HepG2 (cell line): ENCODE data around the gene USH2A. TPM values are rescaled to one million over a fixed set of nuclear protein-coding genes. Genes with fewer than 3 reads are reported as not detected.

ENCODE experiments used
- ATAC-seq: fragments of 200-7000 bp; cut with Tn5 transposase; 3 replicates; pipeline ENCODE4 v1.9.1; 2020; ENCODE audit warnings: mild to moderate bottlenecking, moderate library complexity
- BruUV-seq: library from RNA; stranded (reverse); fragments of 400-500 nt; replicated peaks from 2 replicates; lab custom pipeline; 2021; lab: Mats Ljungman, UMichigan
- CTCF ChIA-PET: fragments of 300-600 bp; formaldehyde crosslinking; extraction: SDS; loops from one replicate; lab custom pipeline; 2021; ENCODE audit warnings: low total read pairs, inconsistent platforms, low intra/inter-chr PET ratio; lab: Yijun Ruan, JAX
- POLR2A ChIA-PET: fragments of 350-600 bp; sonication (Branson Sonifier 250); formaldehyde crosslinking; loops from one replicate; lab custom pipeline; 2020; ENCODE audit warnings: antibody characterized with exemption, inconsistent platforms; lab: Yijun Ruan, JAX
- DNase-seq: peaks from one replicate; pipeline ENCODE4 v3.0.0-alpha.2; 2015; ENCODE audit warnings: low spot score
- FAIRE-seq: peaks from 3 replicates; lab custom pipeline; 2011; peaks lifted over from hg19 to GRCh38; lab: Jason Lieb, UNC
- H2AFZ ChIP-seq: one replicate; pipeline ENCODE4 v1.6.1; 2011; ENCODE audit warnings: low read length, inconsistent platforms
- H3K27ac ChIP-seq: fragments of 300-600 bp; 3 replicates; pipeline ENCODE4 v1.8.0; 2011; ENCODE audit warnings: mixed run types, mild to moderate bottlenecking, mixed read lengths, low read length, inconsistent platforms; ENCODE audit not compliant: insufficient read depth; ENCODE audit errors: extremely low read length
- H3K27me3 ChIP-seq, 2 experiments: fragments of 200-600 bp in 1 of 2; 2 replicates in 1 of 2; 3 replicates in 1 of 2; pipeline versions ENCODE4 v1.6.0 to v1.8.0; 2011; ENCODE audit warnings: low read length in 2 of 2, mild to moderate bottlenecking in 2 of 2, moderate library complexity in 2 of 2, inconsistent platforms in 1 of 2; ENCODE audit not compliant: insufficient read depth in 2 of 2, control insufficient read depth in 1 of 2
- H3K36me3 ChIP-seq, 2 experiments: fragments of 200-600 bp in 1 of 2; replicated peaks in 1 of 2; 2 replicates in 1 of 2; 3 replicates in 1 of 2; pipeline versions ENCODE4 v1.5.1 to v1.8.0; 2011; ENCODE audit warnings: low read length in 2 of 2, inconsistent platforms in 1 of 2; ENCODE audit not compliant: insufficient read depth in 2 of 2, control insufficient read depth in 1 of 2
- H3K4me1 ChIP-seq: 2 replicates; pipeline ENCODE4 v1.5.1; 2012; ENCODE audit warnings: low read length, inconsistent platforms; ENCODE audit not compliant: insufficient read depth
- H3K4me2 ChIP-seq: 2 replicates; pipeline ENCODE4 v1.6.0; 2011; ENCODE audit warnings: low read depth, low read length, inconsistent platforms
- H3K4me3 ChIP-seq, 3 experiments: fragments of 200-600 bp in 1 of 3; sonication (generic), shearing (Covaris generic) in 1 of 3; replicated peaks in 1 of 3; 2 replicates each; pipeline ENCODE4 v1.5.1; 2011 to 2016; ENCODE audit warnings: low read length in 3 of 3, inconsistent platforms in 2 of 3, low read depth in 2 of 3, mild to moderate bottlenecking in 2 of 3, control low read depth in 1 of 3, mixed read lengths in 1 of 3; ENCODE audit not compliant: insufficient read depth in 1 of 3
- H3K79me2 ChIP-seq: one replicate; pipeline ENCODE4 v1.6.1; 2011; ENCODE audit warnings: low read length, inconsistent platforms; ENCODE audit not compliant: insufficient read depth
- H3K9ac ChIP-seq: 2 replicates; pipeline ENCODE4 v1.6.0; 2011; ENCODE audit warnings: mild to moderate bottlenecking, low read depth, low read length, inconsistent platforms; ENCODE audit not compliant: insufficient read depth
- H3K9me3 ChIP-seq: 2 replicates; pipeline ENCODE4 v1.5.1; 2012; ENCODE audit warnings: mild to moderate bottlenecking, low read length
- H4K20me1 ChIP-seq: 2 replicates; pipeline ENCODE4 v1.6.0; 2011; ENCODE audit warnings: inconsistent platforms, mild to moderate bottlenecking, low read length, moderate library complexity; ENCODE audit not compliant: insufficient read depth
- ADNP ChIP-seq: sonication (generic); formaldehyde crosslinking; IDR thresholded peaks from 2 replicates; pipeline ENCODE4 v1.4.0; 2020; ENCODE audit warnings: missing genetic modification reagents
- MYNN ChIP-seq: sonication (generic); formaldehyde crosslinking; IDR thresholded peaks from 2 replicates; pipeline ENCODE4 v1.4.0; 2020; ENCODE audit warnings: mild to moderate bottlenecking, low read depth, missing genetic modification reagents
- POLR2A ChIP-seq, 2 experiments: IDR thresholded peaks; 2 replicates each; pipeline ENCODE4 v1.6.1; 2011; ENCODE audit warnings: low read depth in 2 of 2, low read length in 2 of 2, mild to moderate bottlenecking in 1 of 2, moderate library complexity in 1 of 2; ENCODE audit not compliant: insufficient read depth in 1 of 2
- SPEN ChIP-seq: sonication (generic); formaldehyde crosslinking; IDR thresholded peaks from 2 replicates; pipeline ENCODE4 v1.5.1; 2020; ENCODE audit warnings: low read depth, mild to moderate bottlenecking, missing genetic modification reagents
- TAF1 ChIP-seq: sonication (generic); formaldehyde crosslinking; IDR thresholded peaks from 2 replicates; pipeline ENCODE4 v1.4.0; 2020; ENCODE audit warnings: missing genetic modification reagents
- TBX3 ChIP-seq: fragments of 450-650 bp; IDR thresholded peaks from 2 replicates; pipeline ENCODE4 v1.6.1; 2017; ENCODE audit warnings: antibody characterized with exemption, mild to moderate bottlenecking, inconsistent platforms, borderline replicate concordance
- U2AF1 ChIP-seq: fragments of 200-400 bp; formaldehyde crosslinking; optimal IDR thresholded peaks from 2 replicates; pipeline ENCODE3; 2017; ENCODE audit warnings: mild to moderate bottlenecking, low read depth, low read length
- ZNF503 ChIP-seq: sonication (generic); formaldehyde crosslinking; IDR thresholded peaks from 2 replicates; pipeline ENCODE4 v1.4.0; 2020; ENCODE audit warnings: missing genetic modification reagents
- ZNF546 ChIP-seq: sonication (generic); formaldehyde crosslinking; conservative IDR thresholded peaks from 2 replicates; pipeline ENCODE4 v1.8.1; 2023; ENCODE audit warnings: mild to moderate bottlenecking, missing genetic modification reagents
- ZNF558 ChIP-seq: sonication (generic); formaldehyde crosslinking; IDR thresholded peaks from 2 replicates; pipeline ENCODE4 v1.9.0; 2022; ENCODE audit warnings: mild to moderate bottlenecking, missing genetic modification reagents, borderline replicate concordance
- ZNF841 ChIP-seq: sonication (generic); formaldehyde crosslinking; IDR thresholded peaks from 2 replicates; pipeline ENCODE4 v1.8.1; 2023; ENCODE audit warnings: missing genetic modification reagents, borderline replicate concordance
- WGBS: methylation state at CpG from one replicate; pipeline ENCODE4 v1.1.6; 2017; ENCODE audit warnings: low lambda C conversion rate; 5-methylcytosine and 5-hydroxymethylcytosine counted together
- in situ Hi-C: cut with HindIII; loops from 2 replicates; pipeline ENCODE4 v1.10.0; 2017; ENCODE audit warnings: low pct_unique_long_range_greater_than_20kb; ENCODE audit not compliant: extremely low pct_ligation_motif_present
- intact Hi-C: fragments of 100-400 bp; cut with micrococcal nuclease; formaldehyde crosslinking; loops from one replicate; pipeline ENCODE4 v1.10.0; 2022; ENCODE audit not compliant: unreplicated experiment
- polyA plus RNA-seq, 8 experiments: library from polyadenylated mRNA; depleted of rRNA in 3 of 8; stranded (reverse) in 7 of 8; unstranded in 1 of 8; fragments of >200 nt; fragmentation: Illumina TruSeq in 4 of 8; extraction: Trizol in 4 of 8; gene quantifications; 2 replicates each; pipeline versions ENCODE4 v1.2.1 to v1.2.3, GENCODE V29; 2011 to 2016; ENCODE audit warnings: low read depth in 4 of 8, missing spikeins in 1 of 8, mixed read lengths in 1 of 8; ENCODE audit not compliant: insufficient read depth in 1 of 8
- total RNA-seq, 5 experiments: library from RNA; depleted of rRNA; stranded (reverse); fragments of >200 nt; fragmentation: Illumina TruSeq; extraction: Trizol; gene quantifications; 2 replicates each; pipeline ENCODE4 v1.2.3, GENCODE V29; 2016; ENCODE audit warnings: low read depth in 1 of 5
- TF ChIP-seq, protein P1 (sequence below): sonication (generic); formaldehyde crosslinking; IDR thresholded peaks from 2 replicates; pipeline ENCODE4 v1.8.1; 2023; ENCODE audit warnings: missing genetic modification reagents, inconsistent platforms, borderline replicate concordance
- TF ChIP-seq, protein P2 (sequence below): sonication (generic); formaldehyde crosslinking; IDR thresholded peaks from 2 replicates; pipeline ENCODE4 v1.8.1; 2023; ENCODE audit warnings: mild to moderate bottlenecking, moderate library complexity, missing genetic modification reagents
- TF ChIP-seq, protein P3 (sequence below): sonication (generic); formaldehyde crosslinking; IDR thresholded peaks from 2 replicates; pipeline ENCODE4 v1.5.1; 2020; ENCODE audit warnings: missing genetic modification reagents, mild to moderate bottlenecking, borderline replicate concordance

The USH2A gene
- total and polyA plus RNA-seq, 2 of the 13 experiments (the other 11 are each of a cell fraction or from before 2014, with no cell fraction given): 0.02 TPM; not detected in 1

GRCh38 chr1:216186816-216187215 is 236.4 kb downstream of the USH2A start:
- no peaks in the 10 kb centered on the region for H3K4me1 ChIP-seq
- TF ChIP-seq TAF1 (no peak), ZNF841 (CRISPR knock-in tag) (no peak), POLR2A (IDR thresholded peaks at IDR 0.05; ENCODE audit: insufficient read depth in 1 of 2, low read depth in 2 of 2, low read length in 2 of 2) (no peak), U2AF1 (no peak), ZNF546 (CRISPR knock-in tag) (no peak), ZNF503 (CRISPR knock-in tag) (no peak), ZNF558 (CRISPR knock-in tag) (no peak), SPEN (CRISPR knock-in tag) (no peak), MYNN (CRISPR knock-in tag) (no peak), TBX3 (no peak), ADNP (CRISPR knock-in tag) (no peak)
- TF ChIP-seq, protein P1, sequence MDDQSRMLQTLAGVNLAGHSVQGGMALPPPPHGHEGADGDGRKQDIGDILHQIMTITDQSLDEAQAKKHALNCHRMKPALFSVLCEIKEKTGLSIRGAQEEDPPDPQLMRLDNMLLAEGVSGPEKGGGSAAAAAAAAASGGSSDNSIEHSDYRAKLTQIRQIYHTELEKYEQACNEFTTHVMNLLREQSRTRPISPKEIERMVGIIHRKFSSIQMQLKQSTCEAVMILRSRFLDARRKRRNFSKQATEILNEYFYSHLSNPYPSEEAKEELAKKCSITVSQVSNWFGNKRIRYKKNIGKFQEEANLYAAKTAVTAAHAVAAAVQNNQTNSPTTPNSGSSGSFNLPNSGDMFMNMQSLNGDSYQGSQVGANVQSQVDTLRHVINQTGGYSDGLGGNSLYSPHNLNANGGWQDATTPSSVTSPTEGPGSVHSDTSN (CRISPR knock-in tag): no peak
- TF ChIP-seq, protein P2, sequence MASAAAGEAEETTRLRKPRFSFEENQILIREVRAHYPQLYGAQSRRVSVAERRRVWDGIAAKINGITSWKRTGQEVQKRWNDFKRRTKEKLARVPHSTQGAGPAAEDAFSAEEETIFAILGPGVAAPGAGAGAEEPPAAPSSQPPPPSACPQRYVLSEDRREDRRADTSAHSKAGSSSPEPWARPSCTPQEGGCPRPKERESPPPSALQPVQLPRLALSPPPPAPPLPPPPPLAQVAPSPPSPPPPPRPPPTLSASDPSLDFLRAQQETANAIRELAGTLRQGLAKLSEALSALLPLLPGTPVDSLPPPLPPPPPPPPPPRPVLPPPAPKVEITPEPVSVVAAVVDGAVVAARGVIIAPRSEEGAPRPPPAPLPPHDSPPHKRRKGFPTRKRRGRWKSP (CRISPR knock-in tag): no peak
- TF ChIP-seq, protein P3, sequence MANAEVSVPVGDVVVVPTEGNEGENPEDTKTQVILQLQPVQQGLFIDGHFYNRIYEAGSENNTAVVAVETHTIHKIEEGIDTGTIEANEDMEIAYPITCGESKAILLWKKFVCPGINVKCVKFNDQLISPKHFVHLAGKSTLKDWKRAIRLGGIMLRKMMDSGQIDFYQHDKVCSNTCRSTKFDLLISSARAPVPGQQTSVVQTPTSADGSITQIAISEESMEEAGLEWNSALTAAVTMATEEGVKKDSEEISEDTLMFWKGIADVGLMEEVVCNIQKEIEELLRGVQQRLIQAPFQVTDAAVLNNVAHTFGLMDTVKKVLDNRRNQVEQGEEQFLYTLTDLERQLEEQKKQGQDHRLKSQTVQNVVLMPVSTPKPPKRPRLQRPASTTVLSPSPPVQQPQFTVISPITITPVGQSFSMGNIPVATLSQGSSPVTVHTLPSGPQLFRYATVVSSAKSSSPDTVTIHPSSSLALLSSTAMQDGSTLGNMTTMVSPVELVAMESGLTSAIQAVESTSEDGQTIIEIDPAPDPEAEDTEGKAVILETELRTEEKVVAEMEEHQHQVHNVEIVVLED: no peak
- ChIA-PET POLR2A (no interaction called here), CTCF (no interaction called here)
- in situ Hi-C loops: no loop called here
- H3K27me3 ChIP-seq: no peaks in the 10 kb centered on the region
- ATAC-seq: no peak
- BruUV-seq: no TSS peak
- no peaks in the 10 kb centered on the region for H4K20me1 ChIP-seq
- H3K4me3 ChIP-seq: no peak overlapping the region
- H3K36me3 ChIP-seq: no peaks in the 10 kb centered on the region
- H3K4me2 ChIP-seq: no peak overlapping the region
- DNase-seq: no peak
- 32% methylated on average over 2 of the region's 2 CpGs for WGBS
- no peak overlapping the region for H3K27ac ChIP-seq
- no peaks in the 10 kb centered on the region for H3K9me3 ChIP-seq
- H3K9ac ChIP-seq: no peak overlapping the region
- intact Hi-C loops: no loop called here
- no peak overlapping the region for H2AFZ ChIP-seq
- H3K79me2 ChIP-seq: no peaks in the 10 kb centered on the region
- no peak for FAIRE-seq
